CD4-positive, alpha-beta memory T cell (primary cell): ENCODE results near the gene RDH12. TPM values are rescaled to one million over a fixed set of nuclear protein-coding genes. Genes with fewer than 3 reads are reported as not detected.
A peak's percentile ranks its signal among the peaks of the same experiment; 100 is the strongest.

Experiments
- CTCF ChIA-PET: fragments of 350-600 bp; sonication (Branson Sonifier 250); formaldehyde crosslinking; loops from one replicate; lab custom pipeline; 2021; ENCODE audit warnings: inconsistent platforms; ENCODE audit not compliant: partially characterized antibody; lab: Charles Lee
- POLR2A ChIA-PET: fragments of 350-600 bp; sonication (Branson Sonifier 250); formaldehyde crosslinking; loops from one replicate; lab custom pipeline; 2021; ENCODE audit not compliant: partially characterized antibody; lab: Charles Lee
- DNase-seq, 5 donors: peaks; one replicate each; pipeline versions ENCODE4 v3.0.0 to v3.0.0-alpha.2; 2020 to 2022; ENCODE audit warnings: mixed read lengths in 1 of 5
- H3K27ac ChIP-seq: one replicate; pipeline ENCODE4 v1.7.0; 2013; ENCODE audit warnings: low read depth, low read length
- H3K27me3 ChIP-seq: 2 replicates; pipeline ENCODE4 v1.7.0; 2013; ENCODE audit warnings: mild to moderate bottlenecking, low read length, moderate library complexity; ENCODE audit not compliant: insufficient read depth
- H3K36me3 ChIP-seq: 2 replicates; pipeline ENCODE4 v1.7.0; 2013; ENCODE audit warnings: mild to moderate bottlenecking, low read length, moderate library complexity; ENCODE audit not compliant: insufficient read depth
- H3K4me1 ChIP-seq: 2 replicates; pipeline ENCODE4 v1.7.0; 2013; ENCODE audit warnings: mild to moderate bottlenecking, low read length, moderate library complexity; ENCODE audit not compliant: insufficient read depth
- H3K4me3 ChIP-seq, 2 donors: one replicate each; pipeline ENCODE4 v1.7.0; 2013; ENCODE audit warnings: low read length in 2 of 2, mild to moderate bottlenecking in 1 of 2
- H3K9me3 ChIP-seq, 2 donors: one replicate each; pipeline ENCODE4 v1.7.0; 2013; ENCODE audit warnings: low read length in 2 of 2, control low read depth in 1 of 2; ENCODE audit not compliant: control insufficient read depth in 1 of 2
- H3K27ac Mint-ChIP-seq, 7 donors: one replicate each; pipeline ENCODE4 v1.8.0; 2020 to 2021; ENCODE audit warnings: mixed read lengths in 7 of 7, mild to moderate bottlenecking in 6 of 7, inconsistent platforms in 3 of 7, moderate library complexity in 3 of 7
- H3K27me3 Mint-ChIP-seq, 2 donors: one replicate each; pipeline ENCODE4 v1.8.0; 2020 to 2021; ENCODE audit warnings: mixed read lengths in 2 of 2
- H3K36me3 Mint-ChIP-seq, 2 donors: one replicate each; pipeline ENCODE4 v1.8.0; 2020 to 2021; ENCODE audit warnings: mixed read lengths in 2 of 2, inconsistent platforms in 1 of 2, mild to moderate bottlenecking in 1 of 2
- H3K4me1 Mint-ChIP-seq, 4 donors: one replicate each; pipeline ENCODE4 v1.8.0; 2020 to 2021; ENCODE audit warnings: mixed read lengths in 4 of 4, mild to moderate bottlenecking in 1 of 4
- H3K4me3 Mint-ChIP-seq, 8 donors: one replicate each; pipeline ENCODE4 v1.8.0; 2020 to 2021; ENCODE audit warnings: mixed read lengths in 8 of 8, mild to moderate bottlenecking in 7 of 8, moderate library complexity in 6 of 8, inconsistent platforms in 3 of 8
- H3K9me3 Mint-ChIP-seq, 8 donors: one replicate each; pipeline ENCODE4 v1.8.0; 2020 to 2021; ENCODE audit warnings: mixed read lengths in 8 of 8, mild to moderate bottlenecking in 5 of 8, inconsistent platforms in 3 of 8, moderate library complexity in 1 of 8
- intact Hi-C: fragments of 100-400 bp; cut with micrococcal nuclease; formaldehyde crosslinking; loops from one replicate; pipeline ENCODE4 v1.15.1; 2023
- polyA plus RNA-seq, 2 donors: library from polyadenylated mRNA; unstranded; fragments of 300-500 nt; fragmentation: Illumina TruSeq; gene quantifications; one replicate each; pipeline ENCODE4 v1.2.3, GENCODE V29; 2021
- total RNA-seq, 2 experiments: library from RNA; stranded (reverse); gene quantifications; one replicate each; pipeline ENCODE4 v1.2.3, GENCODE V29; 2021

The RDH12 gene
- total and polyA plus RNA-seq, 4 experiments from 2014 or later = not detected

GRCh38 chr14:67768219-67768618 lies 66.5 kb downstream of the RDH12 start:
- no peak overlapping the region for H3K27ac Mint-ChIP-seq
- H3K36me3 ChIP-seq = peaks cover 71% of the 10 kb centered on the region
- H3K9me3 ChIP-seq = no peaks in the 10 kb centered on the region
- peaks cover 70 to 89% of the 10 kb centered on the region in 2 donors for H3K36me3 Mint-ChIP-seq
- POLR2A ChIA-PET = no interaction called here
- no peak overlapping the region for H3K4me3 Mint-ChIP-seq
- DNase-seq = no peak
- no peaks in the 10 kb centered on the region for H3K27me3 Mint-ChIP-seq
- no peak overlapping the region for H3K27ac ChIP-seq
- no peak overlapping the region for H3K4me3 ChIP-seq
- no peaks in the 10 kb centered on the region for H3K27me3 ChIP-seq
- CTCF ChIA-PET = no interaction called here
- intact Hi-C loops = no loop called here
- H3K4me1 Mint-ChIP-seq = no peaks in the 10 kb centered on the region
- H3K9me3 Mint-ChIP-seq = no peaks in the 10 kb centered on the region
- H3K4me1 ChIP-seq = no peaks in the 10 kb centered on the region

GRCh38 chr14:67773844-67774377 lies 72.2 kb downstream of the RDH12 start:
- H3K27ac Mint-ChIP-seq = no peak overlapping the region
- Histone ChIP-seq H3K27ac (no peak overlapping the region), H3K9me3 (no peaks in the 10 kb centered on the region), H3K36me3 (peaks cover 80% of the 10 kb centered on the region), H3K27me3 (no peaks in the 10 kb centered on the region), H3K4me3 (no peak overlapping the region), H3K4me1 (no peaks in the 10 kb centered on the region)
- H3K36me3 Mint-ChIP-seq = peaks cover 82 to 91% of the 10 kb centered on the region in 2 donors
- H3K4me3 Mint-ChIP-seq = no peak overlapping the region
- POLR2A ChIA-PET = no interaction called here
- DNase-seq = no peak
- no peaks in the 10 kb centered on the region for H3K27me3 Mint-ChIP-seq
- CTCF ChIA-PET = interaction anchor here (0.5 kb wide), 1 partner anchor 18 kb away, joined by 3 read pairs; no protein-coding TSS in a partner anchor
- no peaks in the 10 kb centered on the region for H3K9me3 Mint-ChIP-seq
- no peaks in the 10 kb centered on the region for H3K4me1 Mint-ChIP-seq
- intact Hi-C loops = no loop called here

- no peak for DNase-seq
- Mint-ChIP-seq H3K4me1 (no peaks in the 10 kb centered on the region), H3K36me3 (peaks cover 86 to 90% of the 10 kb centered on the region in 2 donors), H3K9me3 (no peaks in the 10 kb centered on the region), H3K27me3 (no peaks in the 10 kb centered on the region), H3K4me3 (no peak overlapping the region), H3K27ac (no peak overlapping the region)
- Histone ChIP-seq H3K27ac (no peak overlapping the region), H3K9me3 (no peaks in the 10 kb centered on the region), H3K27me3 (no peaks in the 10 kb centered on the region), H3K36me3 (peaks cover 81% of the 10 kb centered on the region), H3K4me3 (no peak overlapping the region), H3K4me1 (no peaks in the 10 kb centered on the region)
- ChIA-PET POLR2A (no interaction called here), CTCF (interaction anchor here (1.1 kb wide), 1 partner anchor 1067 kb away, joined by 3 read pairs; no protein-coding TSS in a partner anchor)
- intact Hi-C loops = no loop called here
Observed at GRCh38 chr14:67776653-67777322, 75.1 kb downstream of the RDH12 start.

- no peak overlapping the region for H3K4me3 ChIP-seq
- H3K36me3 ChIP-seq = peaks cover 83% of the 10 kb centered on the region
- Mint-ChIP-seq H3K4me1 (no peaks in the 10 kb centered on the region), H3K27ac (peak overlapping the region in 2 of 7 donors; percentile 48 to 51), H3K4me3 (no peak overlapping the region), H3K27me3 (no peaks in the 10 kb centered on the region), H3K9me3 (no peaks in the 10 kb centered on the region), H3K36me3 (peaks cover 86 to 91% of the 10 kb centered on the region in 2 donors)
- DNase-seq = no peak
- no peaks in the 10 kb centered on the region for H3K9me3 ChIP-seq
- intact Hi-C loops = no loop called here
- POLR2A ChIA-PET = no interaction called here
- CTCF ChIA-PET = no interaction called here
- H3K27me3 ChIP-seq = no peaks in the 10 kb centered on the region
- H3K4me1 ChIP-seq = no peaks in the 10 kb centered on the region
- H3K27ac ChIP-seq = no peak overlapping the region
Observed at GRCh38 chr14:67778792-67779191, 77.1 kb downstream of the RDH12 start.

GRCh38 chr14:67782090-67782489 lies 80.4 kb downstream of the RDH12 start:
- peaks cover 88 to 91% of the 10 kb centered on the region in 2 donors for H3K36me3 Mint-ChIP-seq
- no peak for DNase-seq
- H3K27ac Mint-ChIP-seq = peak overlapping the region in 2 of 7 donors; percentile 9 to 79
- Histone ChIP-seq H3K36me3 (peaks cover 81% of the 10 kb centered on the region), H3K4me3 (no peak overlapping the region), H3K9me3 (no peaks in the 10 kb centered on the region), H3K27me3 (no peaks in the 10 kb centered on the region), H3K4me1 (no peaks in the 10 kb centered on the region), H3K27ac (no peak overlapping the region)
- CTCF ChIA-PET = no interaction called here
- H3K9me3 Mint-ChIP-seq = no peaks in the 10 kb centered on the region
- no peak overlapping the region for H3K4me3 Mint-ChIP-seq
- H3K4me1 Mint-ChIP-seq = peaks cover 0 to 1% (median under 1%) of the 10 kb centered on the region in 4 donors
- no peaks in the 10 kb centered on the region for H3K27me3 Mint-ChIP-seq
- POLR2A ChIA-PET = no interaction called here
- intact Hi-C loops = no loop called here

Other genes starting within 250 kb of the RDH12 start
- 10 to 100 TPM; 34.9 to 35.8 TPM for gene TMEM229B, start 213.2 kb upstream of the RDH12 start, total RNA-seq
- 10 to 100 TPM; 12.5 to 28.9 TPM for gene TMEM229B, start 213.2 kb upstream of the RDH12 start, polyA plus RNA-seq
- under 1 TPM; 0.22 to 0.41 TPM for gene PLEKHH1, start 168.6 kb upstream of the RDH12 start, total RNA-seq
- 1 to 10 TPM in 1 of 2 donors, not detected in 1; 1.1 TPM for gene PLEKHH1, start 168.6 kb upstream of the RDH12 start, polyA plus RNA-seq
- 10 to 100 TPM; 28.0 to 35.8 TPM for gene PIGH, start 101.6 kb upstream of the RDH12 start, total RNA-seq
- gene PIGH, start 101.6 kb upstream of the RDH12 start, polyA plus RNA-seq = 10 to 100 TPM; 31.5 to 32.3 TPM
- under 1 TPM in 1 of 2 experiments, not detected in 1; 0.55 TPM for gene ARG2, start 82.0 kb upstream of the RDH12 start, total RNA-seq
- gene ARG2, start 82.0 kb upstream of the RDH12 start, polyA plus RNA-seq = 1 to 10 TPM; 1.3 to 1.4 TPM
- gene VTI1B, start 27.3 kb upstream of the RDH12 start, total RNA-seq = 10 to 100 TPM; 71.1 to 72.6 TPM
- 10 to 100 TPM; 62.1 to 97.8 TPM for gene VTI1B, start 27.3 kb upstream of the RDH12 start, polyA plus RNA-seq
- 10 to 100 TPM; 45.2 to 46.0 TPM for gene RDH11, start 6.1 kb upstream of the RDH12 start, total RNA-seq
- 10 to 100 TPM; 72.7 to 95.3 TPM for gene RDH11, start 6.1 kb upstream of the RDH12 start, polyA plus RNA-seq
- gene ZFYVE26, start 114.7 kb downstream of the RDH12 start, total RNA-seq = 10 to 100 TPM; 35.2 to 38.1 TPM
- gene ZFYVE26, start 114.7 kb downstream of the RDH12 start, polyA plus RNA-seq = 1 to 10 TPM in 1 of 2 donors, under 1 TPM in 1; 0.95 to 4.2 TPM
- gene RAD51B, start 117.9 kb downstream of the RDH12 start, total RNA-seq = 10 to 100 TPM; 27.1 to 35.6 TPM
- 10 to 100 TPM; 22.0 to 35.7 TPM for gene RAD51B, start 117.9 kb downstream of the RDH12 start, polyA plus RNA-seq